Esophagus muscularis mucosa (tissue), 4 donors: ENCODE data around the gene DAZAP1. TPM values are rescaled to one million over a fixed set of nuclear protein-coding genes. Genes with fewer than 3 reads are reported as not detected.
A peak's percentile ranks its signal among the peaks of the same experiment; 100 is the strongest.

ENCODE experiments used
- DNase-seq: peaks from one replicate; pipeline ENCODE4 v3.0.0-alpha.2; 2017; ENCODE audit errors: extremely low spot score
- H3K27ac ChIP-seq, 4 donors: fragments of 200-600 bp; sonication (generic); replicated peaks in 1 of 4; 1 replicate in 3 of 4; 2 replicates in 1 of 4; pipeline ENCODE4 v1.5.1; 2016 to 2019; ENCODE audit warnings: mild to moderate bottlenecking in 1 of 4
- H3K27me3 ChIP-seq, 4 donors: fragments of 200-600 bp; sonication (generic); one replicate each; pipeline versions ENCODE4 v1.5.1 to v1.6.0; 2016 to 2019
- H3K36me3 ChIP-seq, 4 donors: fragments of 200-600 bp; sonication (generic); one replicate each; pipeline ENCODE4 v1.5.1; 2016 to 2019
- H3K4me1 ChIP-seq, 4 donors: fragments of 200-600 bp; sonication (generic); one replicate each; pipeline ENCODE4 v1.5.1; 2016 to 2019
- H3K4me3 ChIP-seq, 4 donors: fragments of 200-600 bp; sonication (generic); 1 replicate in 2 of 4; 2 replicates in 2 of 4; pipeline ENCODE4 v1.5.1; 2016 to 2019; ENCODE audit warnings: mild to moderate bottlenecking in 4 of 4, moderate library complexity in 1 of 4
- H3K9me3 ChIP-seq, 4 donors: fragments of 200-600 bp; sonication (generic); 1 replicate in 3 of 4; 2 replicates in 1 of 4; pipeline ENCODE4 v1.5.1; 2016 to 2019
- CTCF ChIP-seq, 3 experiments: fragments of 200-600 bp in 2 of 3; fragments of 450-650 bp in 1 of 3; sonication (generic) in 2 of 3; IDR thresholded peaks; one replicate each; pipeline ENCODE4 v1.5.1; 2017 to 2019; ENCODE audit warnings: antibody characterized with exemption in 3 of 3, mild to moderate bottlenecking in 2 of 3, moderate library complexity in 1 of 3
- EP300 ChIP-seq: sonication (generic); formaldehyde crosslinking; IDR thresholded peaks from one replicate; pipeline ENCODE4 v1.6.1; 2017; ENCODE audit warnings: antibody characterized with exemption
- POLR2A ChIP-seq: fragments of 450-650 bp; IDR thresholded peaks from one replicate; pipeline ENCODE4 v1.6.1; 2017; ENCODE audit warnings: antibody characterized with exemption, moderate library complexity, mild to moderate bottlenecking, low read depth
- POLR2AphosphoS5 ChIP-seq, 2 donors: sonication (generic); formaldehyde crosslinking; IDR thresholded peaks; one replicate each; pipeline ENCODE4 v1.6.1; 2017; ENCODE audit warnings: antibody characterized with exemption in 2 of 2
- WGBS: methylation state at CpG from one replicate; pipeline ENCODE4 v1.1.5; 2018; 5-methylcytosine and 5-hydroxymethylcytosine counted together
- intact Hi-C: fragments of 100-400 bp; cut with DNase I; formaldehyde crosslinking; loops from one replicate; pipeline ENCODE4 v1.15.1; 2023
- total RNA-seq, 4 donors: library from RNA; depleted of rRNA; stranded (reverse); fragments of >200 nt; gene quantifications; one replicate each; pipeline versions ENCODE4 v1.1.0 to v1.2.1, GENCODE V29; 2016

DAZAP1 gene
- total RNA-seq, 4 donors from 2014 or later = 44.9 to 79.4 (median 52.9) TPM

GRCh38 chr19:1446713-1447481 lies 39.5 kb downstream of the DAZAP1 start:
- intact Hi-C loops = loop anchor here (10.0 kb wide), 1 partner anchor 68 kb away; the partner anchor contains the start of gene ADAMTSL5
- H3K9me3 ChIP-seq = no peaks in the 10 kb centered on the region
- peaks cover 13 to 68% (median 62%) of the 10 kb centered on the region in 4 donors for H3K27me3 ChIP-seq
- no peak overlapping the region for H3K27ac ChIP-seq
- WGBS = 5% methylated on average over 33 of the region's 63 CpGs
- H3K4me1 ChIP-seq = peaks cover 25 to 41% (median 35%) of the 10 kb centered on the region in 4 donors
- H3K4me3 ChIP-seq = peak overlapping the region; percentile 45 to 56 (median 48)
- TF ChIP-seq EP300 (no peak), CTCF (IDR thresholded peaks at IDR 0.05) (no peak), POLR2AphosphoS5 (IDR thresholded peaks at IDR 0.05) (no peak), POLR2A (no peak)
- peaks cover 3 to 11% (median 11%) of the 10 kb centered on the region in 4 donors for H3K36me3 ChIP-seq
- no peak for DNase-seq

- Histone ChIP-seq H3K4me1 (peaks cover 25 to 47% (median 41%) of the 10 kb centered on the region in 4 donors), H3K9me3 (no peaks in the 10 kb centered on the region), H3K4me3 (no peak overlapping the region), H3K27me3 (peaks cover 13 to 74% (median 68%) of the 10 kb centered on the region in 4 donors), H3K27ac (no peak overlapping the region), H3K36me3 (peaks cover 0 to 5% (median 4%) of the 10 kb centered on the region in 4 donors)
- WGBS = 50% methylated on average over 4 of the region's 4 CpGs
- TF ChIP-seq CTCF (IDR thresholded peaks at IDR 0.05) (no peak), POLR2AphosphoS5 (IDR thresholded peaks at IDR 0.05) (no peak), EP300 (no peak), POLR2A (no peak)
- no peak for DNase-seq
- intact Hi-C loops = loop anchor here (10.0 kb wide), 1 partner anchor 67 kb away; the partner anchor contains the start of gene ADAMTSL5
Measured at GRCh38 chr19:1447504-1447903, 40.1 kb downstream of the DAZAP1 start.

GRCh38 chr19:1447944-1448343 lies 40.6 kb downstream of the DAZAP1 start:
- 87% methylated on average over 9 of the region's 9 CpGs for WGBS
- no peak overlapping the region for H3K4me3 ChIP-seq
- no peak for TF ChIP-seq EP300
- no peak for TF ChIP-seq POLR2A
- TF ChIP-seq POLR2AphosphoS5 (IDR thresholded peaks at IDR 0.05) = no peak
- TF ChIP-seq CTCF (IDR thresholded peaks at IDR 0.05) = no peak
- H3K27ac ChIP-seq = no peak overlapping the region
- H3K36me3 ChIP-seq = peaks cover 0 to under 1% (median under 1%) of the 10 kb centered on the region in 4 donors
- intact Hi-C loops = loop anchor here (10.0 kb wide), 1 partner anchor 67 kb away; the partner anchor contains the start of gene ADAMTSL5
- no peaks in the 10 kb centered on the region for H3K9me3 ChIP-seq
- peaks cover 13 to 78% (median 73%) of the 10 kb centered on the region in 4 donors for H3K27me3 ChIP-seq
- H3K4me1 ChIP-seq = peaks cover 25 to 50% (median 45%) of the 10 kb centered on the region in 4 donors
- no peak for DNase-seq

GRCh38 chr19:1449467-1450442 lies 42.4 kb downstream of the DAZAP1 start, which contains the start of gene APC2:
TSS of gene APC2 (plus strand) at chr19:1450121. CDS start at chr19:1453002, 2,881 bp downstream.
- Histone ChIP-seq H3K4me1 (peaks cover 25 to 61% (median 54%) of the 10 kb centered on the region in 4 donors), H3K4me3 (peak within 1 kb of the TSS in 1 of 4 donors; percentile 9), H3K9me3 (no peaks in the 10 kb centered on the region), H3K27ac (no peak within 1 kb of the TSS), H3K27me3 (peaks cover 13 to 97% (median 88%) of the 10 kb centered on the region in 4 donors), H3K36me3 (no peaks in the 10 kb centered on the region)
- TF ChIP-seq POLR2AphosphoS5 (IDR thresholded peaks at IDR 0.05) = no peak
- no peak for TF ChIP-seq CTCF (IDR thresholded peaks at IDR 0.05)
- TF ChIP-seq POLR2A = no peak
- TF ChIP-seq EP300 = no peak
- intact Hi-C loops = loop anchor here (10.0 kb wide), 1 partner anchor 65 kb away; the partner anchor contains the start of gene ADAMTSL5
- DNase-seq = no peak
- WGBS = 10% methylated on average over 7 of the region's 74 CpGs
